Glomerular endothelial cell (primary cell): ENCODE results near the gene DSTN. TPM values are rescaled to one million over a fixed set of nuclear protein-coding genes. Genes with fewer than 3 reads are reported as not detected.

Source experiments
- total RNA-seq: library from RNA; depleted of rRNA; stranded (reverse); fragments of >200 nt; gene quantifications from 2 replicates; pipeline ENCODE4 v1.2.3, GENCODE V29; 2015

The DSTN gene
- total RNA-seq, 1 donor from 2014 or later = 286 TPM

Other genes with a start within 250 kb of the DSTN start
- 5.5 and 6.4 TPM in 2 replicates for gene BFSP1, start 38.7 kb upstream of the DSTN start, total RNA-seq
- 136 and 254 TPM in 2 replicates for gene RRBP1, start 112.2 kb downstream of the DSTN start, total RNA-seq
- not detected in 2 replicates for gene BANF2, start 129.9 kb downstream of the DSTN start, total RNA-seq